LoVo (cell line): ENCODE measurements around the gene ANKRD63.
A peak's percentile ranks its signal among the peaks of the same experiment; 100 is the strongest.

Source experiments
- DNase-seq: peaks from one replicate; pipeline ENCODE4 v3.0.0-alpha.2; 2016; ENCODE audit warnings: low spot score

ANKRD63 gene

GRCh38 chr15:40279437-40280141 lies 3.3 kb downstream of the ANKRD63 start:
- DNase-seq: peak; percentile 76

DNA sequence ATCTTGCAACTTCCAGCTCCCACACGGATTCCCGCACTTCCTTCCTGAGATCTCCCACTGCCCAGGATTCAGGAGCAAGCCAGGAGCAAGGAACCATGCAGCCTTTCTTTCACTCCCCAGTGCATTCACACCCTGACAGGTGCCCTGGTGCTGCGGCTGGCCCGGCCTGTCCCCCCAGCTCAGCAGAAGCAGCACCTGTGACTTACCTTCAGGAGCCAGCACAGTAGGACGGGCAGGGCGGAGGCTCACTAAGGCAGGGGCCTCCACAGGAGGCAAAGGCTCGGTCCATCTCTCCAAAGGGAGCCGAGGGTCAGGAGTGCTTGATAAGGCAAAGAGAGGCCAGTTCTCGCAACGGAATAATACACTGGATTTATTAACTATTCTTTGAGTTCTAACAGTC lies 4.8 kb downstream of the ANKRD63 start:
- no peak for DNase-seq

DNA sequence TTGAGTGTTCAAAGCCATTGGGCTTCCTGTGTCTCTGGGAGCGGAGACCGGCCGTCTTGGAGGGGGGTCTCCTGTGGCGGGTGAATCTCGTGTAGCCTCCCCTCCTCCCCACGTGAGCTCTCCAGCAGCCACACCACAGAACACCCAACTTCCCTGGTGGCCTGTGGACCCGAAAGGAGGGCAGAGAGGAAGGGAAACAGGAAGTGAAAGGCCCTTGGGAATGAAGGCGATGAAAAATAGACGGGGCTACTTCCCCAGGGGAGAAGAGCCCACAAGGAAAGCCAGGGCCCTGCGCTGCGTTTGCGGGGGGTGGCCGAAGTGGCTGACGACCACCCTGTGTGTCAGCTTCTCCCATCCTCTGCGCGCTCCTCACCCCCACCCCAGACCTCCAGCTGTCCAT lies 5.4 kb downstream of the ANKRD63 start:
- DNase-seq: no peak

GRCh38 chr15:40276927-40277326 lies 5.9 kb downstream of the ANKRD63 start:
- DNase-seq: no peak

DNA sequence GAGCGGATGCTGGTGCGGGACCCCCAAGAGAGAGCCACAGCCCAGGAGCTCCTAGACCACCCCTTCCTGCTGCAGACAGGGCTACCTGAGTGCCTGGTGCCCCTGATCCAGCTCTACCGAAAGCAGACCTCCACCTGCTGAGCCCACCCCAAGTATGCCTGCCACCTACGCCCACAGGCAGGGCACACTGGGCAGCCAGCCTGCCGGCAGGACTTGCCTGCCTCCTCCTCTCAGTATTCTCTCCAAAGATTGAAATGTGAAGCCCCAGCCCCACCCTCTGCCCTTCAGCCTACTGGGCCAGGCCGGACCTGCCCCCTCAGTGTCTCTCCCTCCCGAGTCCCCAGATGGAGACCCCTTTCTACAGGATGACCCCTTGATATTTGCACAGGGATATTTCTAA lies 6.9 kb downstream of the ANKRD63 start:
- no peak for DNase-seq

DNA sequence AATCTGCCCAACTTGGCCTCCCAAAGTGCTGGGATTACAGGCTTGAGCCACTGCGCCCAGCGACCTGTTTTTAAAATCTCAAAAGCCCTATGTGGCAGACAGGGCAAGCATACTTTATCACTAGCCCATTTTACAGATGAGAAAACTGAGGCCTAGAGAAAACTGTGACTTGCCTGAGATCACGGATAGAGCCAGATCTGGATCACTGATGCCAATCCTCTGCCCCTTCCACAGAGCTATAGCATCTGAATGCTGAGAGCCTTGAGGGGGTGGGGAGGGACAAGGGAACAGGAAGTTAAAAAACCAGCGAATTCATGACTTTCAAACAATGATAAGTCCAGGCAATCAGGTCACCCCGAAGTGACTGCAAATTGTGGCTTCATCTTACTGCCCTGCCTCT lies 7.3 kb downstream of the ANKRD63 start:
- DNase-seq: no peak

DNA sequence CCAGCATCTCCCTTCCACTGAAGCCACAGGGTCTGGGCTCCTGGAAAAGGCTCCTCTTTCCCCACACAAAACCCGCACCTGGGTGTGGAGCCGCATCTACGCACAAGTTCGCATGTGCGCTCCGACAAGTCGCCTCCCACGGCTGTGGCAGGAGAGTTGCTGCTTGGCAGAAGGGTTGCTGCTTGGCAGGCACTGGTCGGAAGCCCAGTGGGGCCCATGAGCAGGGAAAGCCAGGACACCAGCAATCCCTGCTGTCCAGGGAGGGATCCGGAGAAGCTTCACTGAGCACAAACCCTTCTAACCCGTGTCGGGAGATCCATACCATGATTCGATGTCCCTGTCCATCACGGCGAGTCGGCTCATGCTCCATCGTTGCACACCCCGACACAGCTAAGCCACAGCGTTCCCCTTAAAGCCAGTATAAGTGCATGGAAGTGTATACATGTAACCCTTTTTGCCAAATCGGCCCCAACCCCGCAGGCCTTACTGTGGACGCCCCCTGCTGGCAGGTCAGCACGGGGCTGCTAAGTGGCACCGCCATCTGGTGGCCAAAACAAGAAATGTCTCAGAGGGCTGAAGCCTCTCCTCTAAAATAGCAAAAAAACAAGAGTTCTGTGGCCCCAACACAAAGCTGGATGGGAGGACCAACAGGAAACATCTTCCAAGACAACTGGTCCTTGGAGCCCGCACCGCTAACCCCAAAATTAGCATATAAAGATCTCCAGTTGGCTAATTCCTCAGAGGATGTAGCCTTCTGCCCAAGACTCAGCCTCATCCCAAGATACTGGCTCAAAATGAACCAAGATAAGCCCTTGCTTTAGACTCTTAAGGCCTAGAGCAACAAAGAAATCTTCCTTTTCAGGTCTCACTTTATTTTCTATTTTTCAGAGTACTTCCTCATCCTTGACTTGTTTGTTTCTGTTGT lies 8.3 kb downstream of the ANKRD63 start:
- peak; percentile 84 for DNase-seq

GRCh38 chr15:40273428-40273827 lies 9.4 kb downstream of the ANKRD63 start:
- DNase-seq: no peak

GRCh38 chr15:40272485-40273056 lies 10.3 kb downstream of the ANKRD63 start:
- no peak for DNase-seq

GRCh38 chr15:40271685-40272484 lies 11.0 kb downstream of the ANKRD63 start:
- no peak for DNase-seq

DNA sequence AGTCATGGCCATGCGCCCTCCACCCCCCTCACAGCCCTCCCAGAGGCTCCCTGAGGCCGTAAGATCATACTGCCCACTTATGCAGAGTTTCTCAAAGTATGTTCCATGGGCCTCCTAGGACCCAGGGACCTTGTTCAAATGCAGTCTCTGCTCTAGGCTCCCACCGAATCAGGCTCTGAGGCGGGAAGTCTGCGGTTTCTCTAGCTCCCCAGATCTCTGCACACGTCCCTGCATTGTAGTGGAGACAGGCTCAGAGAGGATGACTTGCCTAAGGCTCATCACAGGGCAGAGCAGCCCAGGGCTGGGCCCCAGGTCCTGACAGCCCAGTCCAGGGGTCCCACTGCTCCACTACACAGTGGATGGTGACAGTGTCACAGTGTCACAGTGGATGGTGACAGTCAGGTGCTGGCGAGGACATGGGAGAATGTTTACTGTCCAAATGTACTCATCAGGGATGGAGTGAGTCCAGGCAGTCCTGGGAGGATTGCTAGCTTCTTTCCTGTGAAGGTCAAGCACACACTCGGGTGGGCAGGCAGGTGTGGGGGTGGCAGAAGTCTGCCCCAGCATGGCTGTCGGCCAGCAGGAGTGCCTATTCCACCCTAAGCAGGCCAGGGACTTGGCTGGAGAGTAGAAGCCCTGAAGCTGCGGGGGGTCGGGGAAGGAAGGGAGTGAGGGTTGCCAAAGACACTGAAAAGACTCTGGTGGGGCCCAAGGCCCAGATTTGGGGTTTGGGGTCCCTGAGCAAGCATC lies 12.4 kb downstream of the ANKRD63 start:
- DNase-seq: no peak

- no peak for DNase-seq
Measured at GRCh38 chr15:40269604-40270003, 13.3 kb downstream of the ANKRD63 start.

DNA sequence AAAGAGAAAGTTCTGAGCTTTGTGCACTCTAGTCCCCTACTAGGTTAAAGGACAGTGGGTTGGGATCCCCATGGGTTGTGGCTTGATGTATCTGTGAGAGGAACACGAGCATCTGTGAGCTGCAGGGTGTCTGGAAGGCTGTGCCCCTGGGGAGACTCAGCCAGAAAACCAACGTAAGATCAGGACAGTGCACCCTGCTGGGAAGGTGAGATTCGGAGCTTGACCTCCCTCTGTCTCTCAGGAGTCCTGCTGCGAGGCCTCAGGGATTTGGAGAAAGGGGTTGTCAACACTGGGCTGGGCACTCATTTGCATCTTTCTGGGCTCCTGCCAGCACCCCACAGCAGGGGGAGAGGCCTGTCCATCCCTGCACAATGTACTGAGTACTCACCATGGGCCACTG lies 15.2 kb downstream of the ANKRD63 start:
- no peak for DNase-seq

GRCh38 chr15:40266828-40267304 lies 16.0 kb downstream of the ANKRD63 start:
- DNase-seq: peak; percentile 83

DNA sequence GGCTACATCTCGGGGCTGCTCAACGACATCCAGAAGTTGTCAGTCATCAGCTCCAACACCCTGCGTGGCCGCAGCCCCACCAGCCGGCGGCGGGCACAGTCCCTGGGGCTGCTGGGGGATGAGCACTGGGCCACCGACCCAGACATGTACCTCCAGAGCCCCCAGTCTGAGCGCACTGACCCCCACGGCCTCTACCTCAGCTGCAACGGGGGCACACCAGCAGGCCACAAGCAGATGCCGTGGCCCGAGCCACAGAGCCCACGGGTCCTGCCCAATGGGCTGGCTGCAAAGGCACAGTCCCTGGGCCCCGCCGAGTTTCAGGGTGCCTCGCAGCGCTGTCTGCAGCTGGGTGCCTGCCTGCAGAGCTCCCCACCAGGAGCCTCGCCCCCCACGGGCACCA lies 17.0 kb downstream of the ANKRD63 start:
- no peak for DNase-seq

GRCh38 chr15:40265355-40265754 lies 17.5 kb downstream of the ANKRD63 start:
- DNase-seq: no peak

DNA sequence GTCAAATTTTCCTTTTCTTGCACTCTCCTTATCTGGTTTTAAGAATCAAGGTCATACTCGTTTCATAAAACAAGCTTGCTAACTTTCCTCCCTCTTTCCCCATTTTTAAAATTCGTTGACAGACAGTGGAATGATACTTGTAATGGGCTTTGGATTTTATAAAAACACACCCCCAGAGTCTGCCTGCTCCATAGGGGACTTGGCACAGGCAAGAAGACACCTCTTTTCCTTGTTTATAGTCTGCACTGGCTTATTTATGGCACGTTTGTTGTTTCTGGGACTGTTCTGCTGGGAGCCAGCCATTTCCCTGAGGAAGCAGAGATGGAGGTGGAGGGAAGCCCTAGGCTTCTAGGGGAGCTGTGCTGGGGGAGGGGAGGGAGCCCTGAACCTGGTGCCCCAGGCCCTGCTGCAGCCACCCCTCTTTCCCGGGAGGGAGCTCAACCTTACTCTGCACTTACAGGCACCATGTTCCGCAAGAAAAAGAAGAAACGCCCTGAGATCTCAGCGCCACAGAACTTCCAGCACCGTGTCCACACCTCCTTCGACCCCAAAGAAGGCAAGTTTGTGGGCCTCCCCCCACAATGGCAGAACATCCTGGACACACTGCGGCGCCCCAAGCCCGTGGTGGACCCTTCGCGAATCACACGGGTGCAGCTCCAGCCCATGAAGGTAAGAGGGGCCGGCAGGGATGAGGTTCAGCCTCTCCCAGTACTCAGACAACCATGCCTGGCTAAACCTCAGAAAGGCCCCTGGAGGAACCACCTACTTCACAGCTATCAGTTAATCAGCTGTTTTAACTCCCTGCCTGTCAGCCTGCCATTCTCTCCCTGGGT lies 18.3 kb downstream of the ANKRD63 start:
- DNase-seq: no peak

DNA sequence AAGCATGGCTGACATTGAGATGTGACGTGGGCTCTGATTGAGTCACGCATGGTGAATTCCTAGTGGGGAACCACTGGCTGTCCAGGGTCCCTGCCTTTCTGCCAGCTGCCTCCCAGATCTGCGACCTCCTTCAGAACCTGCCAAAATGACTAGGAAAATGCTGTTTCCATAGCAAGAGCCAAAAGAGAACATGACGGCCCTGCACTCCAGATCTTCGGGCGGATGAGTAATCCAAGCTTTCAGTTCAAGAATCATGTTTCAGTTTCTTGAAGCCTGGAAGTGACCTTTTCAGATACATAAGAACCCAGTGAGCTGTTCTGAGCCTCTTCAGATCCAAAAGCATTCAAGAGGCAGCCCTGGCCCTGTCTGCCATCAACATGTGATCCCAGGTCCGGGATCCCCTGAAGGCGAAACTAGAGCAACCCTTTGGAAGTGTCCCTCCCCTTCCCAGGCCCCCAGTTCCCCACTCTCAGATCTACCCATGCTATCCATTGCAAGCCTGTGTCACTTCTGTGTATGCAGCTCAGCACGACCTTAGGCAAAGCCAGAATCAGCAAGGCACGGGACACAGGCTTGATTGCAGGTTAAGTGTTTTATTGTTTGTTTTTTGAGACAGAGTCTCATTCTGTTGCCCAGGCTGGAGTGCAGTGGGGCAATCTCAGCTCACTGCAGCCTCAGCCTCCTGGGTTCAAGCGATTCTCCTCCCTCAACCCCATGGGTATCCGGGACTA lies 19.7 kb downstream of the ANKRD63 start:
- no peak for DNase-seq

- no peak for DNase-seq
Measured at GRCh38 chr15:40259021-40259420, 23.8 kb downstream of the ANKRD63 start.

DNA sequence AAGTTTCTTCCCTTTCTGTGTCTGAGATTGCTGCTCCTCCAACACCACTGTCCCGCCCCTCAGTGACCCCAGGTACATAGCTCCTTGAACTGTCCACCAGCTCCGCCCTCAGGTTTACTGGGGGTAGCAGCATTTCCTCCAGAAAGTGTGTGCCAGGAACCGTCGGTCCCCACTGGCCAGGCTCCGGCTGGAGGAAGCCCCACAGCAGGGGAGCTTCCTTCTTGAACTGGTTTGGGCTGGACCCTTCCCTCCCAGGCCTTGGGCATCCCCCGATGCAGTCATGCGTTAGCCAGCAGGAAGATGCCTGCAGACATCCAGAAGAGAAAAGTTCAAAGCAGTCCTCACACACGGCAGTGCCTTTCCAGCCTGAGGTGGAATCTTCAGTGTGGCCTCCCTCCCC lies 24.3 kb downstream of the ANKRD63 start:
- DNase-seq: no peak
